ENCODE results near the gene HEATR1. TPM values are rescaled to one million over a fixed set of nuclear protein-coding genes. Genes with fewer than 3 reads are reported as not detected.
"Not testable (repeated sequence)": the region's sequence is repeated elsewhere in the genome, so short reads cannot be mapped to it uniquely, and the experiment has no call there.

Gene HEATR1
- polyA plus RNA-seq, 4 donors = 26.2 to 29.8 (median 26.8) TPM

- DNase-seq (ENCODE audit: low read depth in 4 of 4, low spot score in 3 of 4) = no peak
These were observed 13.7 kb downstream of the HEATR1 start for GRCh38 chr1:236590553-236591150.

- no peak for DNase-seq (ENCODE audit: low read depth in 4 of 4, low spot score in 3 of 4)
These were observed 14.8 kb downstream of the HEATR1 start for GRCh38 chr1:236589531-236589930.

- no peak for DNase-seq (ENCODE audit: low read depth in 4 of 4, low spot score in 3 of 4)
These were observed 22.8 kb downstream of the HEATR1 start for GRCh38 chr1:236581528-236581927.

GRCh38 chr1:236580404-236580803, 23.9 kb downstream of the HEATR1 start:
- not testable (repeated sequence) for DNase-seq (ENCODE audit: low read depth in 4 of 4, low spot score in 3 of 4)

GRCh38 chr1:236578661-236579060, 25.7 kb downstream of the HEATR1 start:
- DNase-seq (ENCODE audit: low read depth in 4 of 4, low spot score in 3 of 4) = no peak

GRCh38 chr1:236577041-236577440, 27.3 kb downstream of the HEATR1 start:
- not testable (repeated sequence) for DNase-seq (ENCODE audit: low read depth in 4 of 4, low spot score in 3 of 4)

- DNase-seq (ENCODE audit: low read depth in 4 of 4, low spot score in 3 of 4) = no peak
These were observed 28.3 kb downstream of the HEATR1 start for GRCh38 chr1:236576004-236576403.

- no peak for DNase-seq (ENCODE audit: low read depth in 4 of 4, low spot score in 3 of 4)
These were observed 28.8 kb downstream of the HEATR1 start for GRCh38 chr1:236575523-236575922.

- no peak for DNase-seq (ENCODE audit: low read depth in 4 of 4, low spot score in 3 of 4)
These were observed 35.9 kb downstream of the HEATR1 start for GRCh38 chr1:236568285-236568894.

GRCh38 chr1:236565530-236565929, 38.8 kb downstream of the HEATR1 start:
- DNase-seq (ENCODE audit: low read depth in 4 of 4, low spot score in 3 of 4) = no peak

- no peak for DNase-seq (ENCODE audit: low read depth in 4 of 4, low spot score in 3 of 4)
These were observed 42.3 kb downstream of the HEATR1 start for GRCh38 chr1:236561976-236562375.

- DNase-seq (ENCODE audit: low read depth in 4 of 4, low spot score in 3 of 4) = no peak
These were observed 44.0 kb downstream of the HEATR1 start for GRCh38 chr1:236560213-236560771.

GRCh38 chr1:236558846-236559245, 45.5 kb downstream of the HEATR1 start:
- DNase-seq (ENCODE audit: low read depth in 4 of 4, low spot score in 3 of 4) = no peak

GRCh38 chr1:236558081-236558480, 46.2 kb downstream of the HEATR1 start:
- DNase-seq (ENCODE audit: low read depth in 4 of 4, low spot score in 3 of 4) = no peak

- no peak for DNase-seq (ENCODE audit: low read depth in 4 of 4, low spot score in 3 of 4)
These were observed 47.7 kb downstream of the HEATR1 start for GRCh38 chr1:236556606-236557005.

GRCh38 chr1:236553370-236553769, 50.9 kb downstream of the HEATR1 start:
- DNase-seq (ENCODE audit: low read depth in 4 of 4, low spot score in 3 of 4) = no peak

GRCh38 chr1:236552901-236553300, 51.4 kb downstream of the HEATR1 start:
- no peak for DNase-seq (ENCODE audit: low read depth in 4 of 4, low spot score in 3 of 4)

GRCh38 chr1:236552096-236552495, 52.2 kb downstream of the HEATR1 start:
- no peak for DNase-seq (ENCODE audit: low read depth in 4 of 4, low spot score in 3 of 4)

- DNase-seq (ENCODE audit: low read depth in 4 of 4, low spot score in 3 of 4) = no peak
These were observed 53.1 kb downstream of the HEATR1 start for GRCh38 chr1:236550961-236551851.

- no peak for DNase-seq (ENCODE audit: low read depth in 4 of 4, low spot score in 3 of 4)
These were observed 55.9 kb downstream of the HEATR1 start for GRCh38 chr1:236548452-236548851.

- no peak for DNase-seq (ENCODE audit: low read depth in 4 of 4, low spot score in 3 of 4)
These were observed 58.6 kb downstream of the HEATR1 start for GRCh38 chr1:236545621-236546169.

Measured in right renal pelvis (tissue), 4 donors.